Activated CD8-positive, alpha-beta memory T cell treated with anti-CD3 and anti-CD28 coated beads, Interleukin-2, amount 10 ng/mL, durations not matched to agents 7 days and 5 days (primary cell): ENCODE results near the gene TANGO2. TPM values are rescaled to one million over a fixed set of nuclear protein-coding genes. Genes with fewer than 3 reads are reported as not detected.

Experiments
- ATAC-seq: fragments of 150-1000 bp; cut with Tn5 transposase; one replicate; pipeline ENCODE4 v1.10.0; 2021; ENCODE audit warnings: moderate library complexity
- CTCF ChIA-PET: fragments of 350-600 bp; sonication (Branson Sonifier 250); formaldehyde crosslinking; loops from one replicate; lab custom pipeline; 2021; ENCODE audit warnings: antibody characterized with exemption; lab: Charles Lee
- DNase-seq: peaks from one replicate; pipeline ENCODE4 v3.0.0-alpha.2; 2020
- H3K27ac Mint-ChIP-seq: one replicate; pipeline ENCODE4 v1.8.0; 2021; ENCODE audit warnings: mild to moderate bottlenecking, mixed read lengths
- H3K27me3 Mint-ChIP-seq: one replicate; pipeline ENCODE4 v1.8.0; 2021; ENCODE audit warnings: mixed read lengths
- H3K36me3 Mint-ChIP-seq: one replicate; pipeline ENCODE4 v1.8.0; 2021; ENCODE audit warnings: mild to moderate bottlenecking, mixed read lengths
- H3K4me1 Mint-ChIP-seq: one replicate; pipeline ENCODE4 v1.8.0; 2021; ENCODE audit warnings: mixed read lengths
- H3K4me3 Mint-ChIP-seq: one replicate; pipeline ENCODE4 v1.8.0; 2021; ENCODE audit warnings: mild to moderate bottlenecking, moderate library complexity, mixed read lengths
- H3K9me3 Mint-ChIP-seq: one replicate; pipeline ENCODE4 v1.8.0; 2022; ENCODE audit warnings: low read depth, mixed read lengths
- total RNA-seq, 2 experiments: library from RNA; stranded (reverse); gene quantifications; one replicate each; pipeline ENCODE4 v1.2.3, GENCODE V29; 2021

Gene TANGO2
- total RNA-seq, 2 experiments from 2014 or later, result 36.7 to 44.5 TPM

DNA sequence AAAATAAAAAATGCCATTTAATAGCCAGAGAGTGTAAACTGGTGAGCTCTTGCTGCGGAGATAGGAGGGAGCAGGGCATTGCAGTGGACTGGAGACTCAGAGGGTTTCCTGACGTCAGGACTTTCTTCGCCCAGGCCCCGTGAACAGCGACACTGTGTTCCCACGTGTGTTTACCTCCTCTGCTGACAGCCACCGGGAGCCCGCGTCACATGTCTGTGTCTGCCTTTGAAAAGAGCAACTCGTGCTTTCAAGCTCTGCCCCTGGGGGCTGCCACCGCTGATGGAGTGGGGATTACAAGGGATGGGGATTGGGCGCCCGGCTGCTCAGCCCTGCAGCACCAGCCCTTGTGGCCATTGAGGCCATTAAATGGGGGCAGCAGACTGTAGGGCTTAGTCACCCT, 3.3 kb downstream of the TANGO2 start:
- CTCF ChIA-PET, result interaction anchor here (1.6 kb wide), 1 partner anchor 11 kb away, joined by 5 read pairs; no protein-coding TSS in a partner anchor
- Mint-ChIP-seq H3K9me3 (no peaks in the 10 kb centered on the region), H3K27me3 (peaks cover under 1% of the 10 kb centered on the region), H3K4me3 (no peak overlapping the region), H3K4me1 (peaks cover 22% of the 10 kb centered on the region), H3K27ac (no peak overlapping the region), H3K36me3 (peaks cover 3% of the 10 kb centered on the region)
- DNase-seq (no peak), ATAC-seq (no peak)

DNA sequence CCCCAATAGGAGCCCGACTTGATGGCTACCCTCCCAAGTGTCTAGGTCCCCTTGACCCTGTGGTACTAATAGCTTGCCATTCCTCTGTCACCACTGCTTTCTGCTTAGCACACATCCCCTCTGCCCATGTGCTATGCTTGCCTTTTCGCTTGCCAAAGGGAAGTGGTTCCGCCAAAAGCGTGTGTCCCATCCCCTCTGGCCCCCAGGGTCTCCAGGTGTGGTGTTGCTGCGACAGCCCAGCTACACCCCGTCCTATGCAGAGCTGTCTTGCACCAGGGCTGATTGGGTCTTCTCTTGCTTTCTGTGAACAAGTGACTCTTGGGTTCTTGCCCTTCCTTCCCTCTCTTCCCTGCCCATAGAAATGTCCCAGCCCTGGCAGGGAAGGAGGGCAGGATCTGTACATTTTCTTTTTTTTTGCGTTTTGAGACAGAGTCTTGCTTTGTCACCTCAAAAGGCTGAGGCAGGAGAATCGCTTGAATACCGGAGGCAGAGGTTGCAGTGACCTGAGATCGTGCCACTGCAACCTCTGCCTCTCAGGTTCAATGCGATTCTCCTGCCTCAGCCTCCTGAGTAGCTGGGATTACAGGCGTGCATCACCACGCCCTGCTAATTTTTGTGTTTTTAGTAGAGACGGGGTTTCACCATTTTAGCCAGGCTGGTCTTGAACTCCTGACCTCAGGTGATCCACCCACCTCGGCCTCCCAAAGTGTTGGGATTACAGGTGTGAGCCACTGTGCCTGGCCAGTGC, 3.9 kb downstream of the TANGO2 start:
- Mint-ChIP-seq H3K27me3 (no peaks in the 10 kb centered on the region), H3K4me3 (no peak overlapping the region), H3K36me3 (peaks cover 3% of the 10 kb centered on the region), H3K27ac (no peak overlapping the region), H3K9me3 (no peaks in the 10 kb centered on the region), H3K4me1 (peaks cover 22% of the 10 kb centered on the region)
- DNase-seq (no peak), ATAC-seq (no peak)
- CTCF ChIA-PET, result interaction anchor here (1.6 kb wide), 1 partner anchor 11 kb away, joined by 5 read pairs; no protein-coding TSS in a partner anchor

DNA sequence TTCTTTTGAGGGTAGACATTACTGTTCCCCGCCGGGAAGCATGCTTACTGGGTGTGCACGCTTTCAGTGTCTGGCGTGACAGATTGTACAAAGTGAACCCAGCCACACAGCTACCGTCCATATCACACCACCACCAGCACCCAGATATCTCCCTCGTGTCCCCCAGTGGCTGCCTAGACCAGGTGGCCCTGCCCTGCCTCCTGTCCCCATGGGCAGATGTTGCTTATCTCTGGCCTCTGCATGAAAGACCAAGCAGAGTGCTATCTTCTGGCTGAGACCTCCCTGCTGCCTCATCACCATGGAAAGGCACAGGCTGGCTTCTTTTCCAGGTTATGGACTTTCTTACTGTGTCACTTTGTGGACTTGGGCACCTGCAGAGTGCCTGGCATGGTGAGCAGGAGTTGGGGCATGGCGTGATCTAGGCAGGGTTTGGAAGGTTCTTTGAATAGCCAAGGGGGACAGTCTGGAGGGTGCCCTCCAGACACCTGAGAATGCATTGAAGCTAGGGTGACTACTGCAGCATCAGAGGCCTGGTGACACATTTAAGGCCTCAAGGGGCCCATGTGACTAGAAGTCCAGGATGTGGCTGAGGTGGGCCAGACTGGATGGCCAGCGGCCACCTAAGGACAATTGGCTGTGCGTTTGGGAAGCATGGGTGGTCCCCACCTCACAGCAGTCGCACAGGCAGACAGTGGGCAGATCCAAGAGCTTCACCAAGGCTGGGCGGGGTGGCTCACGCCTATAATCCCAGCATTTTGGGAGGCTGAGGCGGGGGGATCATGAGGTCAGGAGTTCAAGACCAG, 4.7 kb downstream of the TANGO2 start:
- Mint-ChIP-seq H3K9me3 (no peaks in the 10 kb centered on the region), H3K27ac (no peak overlapping the region), H3K4me3 (no peak overlapping the region), H3K27me3 (no peaks in the 10 kb centered on the region), H3K4me1 (peaks cover 15% of the 10 kb centered on the region), H3K36me3 (peaks cover 3% of the 10 kb centered on the region)
- CTCF ChIA-PET, result interaction anchor here (0.6 to 0.9 kb wide), 2 partner anchors 12 to 70 kb away, joined by 3 read pairs; no protein-coding TSS in a partner anchor
- DNase-seq, result no peak
- no peak for ATAC-seq

DNA sequence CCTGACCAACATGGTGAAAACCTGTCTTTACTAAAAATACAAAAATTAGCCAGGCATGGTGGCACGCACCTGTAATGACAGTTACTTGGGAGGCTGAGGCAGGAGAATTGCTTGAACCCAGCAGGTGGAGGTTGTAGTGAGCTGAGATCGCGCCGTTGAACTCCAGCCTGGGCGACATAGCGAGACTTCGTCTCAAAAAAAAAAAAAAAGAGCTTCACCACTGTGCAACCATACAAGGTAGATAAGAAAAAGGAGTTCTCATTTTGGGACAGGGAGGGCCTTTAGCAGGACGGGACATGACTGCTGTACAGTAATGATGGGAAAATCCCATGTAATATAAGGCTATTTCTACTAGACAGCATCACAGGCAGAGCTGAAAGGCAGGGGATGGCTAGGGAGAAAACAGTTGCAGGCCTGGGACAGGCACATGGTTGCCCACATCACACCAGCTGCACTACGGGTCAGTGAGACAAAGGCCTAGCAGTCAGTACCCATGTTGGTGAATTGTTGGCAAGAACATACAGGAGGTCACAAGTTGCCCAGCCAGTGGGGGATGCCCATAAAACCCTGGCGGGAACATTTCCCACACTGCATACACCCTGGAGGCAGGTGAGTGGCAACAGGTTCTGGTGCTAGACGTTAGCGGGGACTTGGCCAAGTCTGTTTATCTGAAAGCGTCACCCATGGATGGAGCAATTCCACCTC, 5.4 kb downstream of the TANGO2 start:
- DNase-seq, result no peak
- no peak overlapping the region for H3K4me3 Mint-ChIP-seq
- no peak for ATAC-seq
- peaks cover 19% of the 10 kb centered on the region for H3K4me1 Mint-ChIP-seq
- peaks cover 3% of the 10 kb centered on the region for H3K36me3 Mint-ChIP-seq
- CTCF ChIA-PET, result interaction anchor here (0.6 to 0.9 kb wide), 3 partner anchors 13 to 73 kb away, joined by 3 read pairs; no protein-coding TSS in a partner anchor
- H3K9me3 Mint-ChIP-seq, result no peaks in the 10 kb centered on the region
- no peak overlapping the region for H3K27ac Mint-ChIP-seq
- no peaks in the 10 kb centered on the region for H3K27me3 Mint-ChIP-seq

DNA sequence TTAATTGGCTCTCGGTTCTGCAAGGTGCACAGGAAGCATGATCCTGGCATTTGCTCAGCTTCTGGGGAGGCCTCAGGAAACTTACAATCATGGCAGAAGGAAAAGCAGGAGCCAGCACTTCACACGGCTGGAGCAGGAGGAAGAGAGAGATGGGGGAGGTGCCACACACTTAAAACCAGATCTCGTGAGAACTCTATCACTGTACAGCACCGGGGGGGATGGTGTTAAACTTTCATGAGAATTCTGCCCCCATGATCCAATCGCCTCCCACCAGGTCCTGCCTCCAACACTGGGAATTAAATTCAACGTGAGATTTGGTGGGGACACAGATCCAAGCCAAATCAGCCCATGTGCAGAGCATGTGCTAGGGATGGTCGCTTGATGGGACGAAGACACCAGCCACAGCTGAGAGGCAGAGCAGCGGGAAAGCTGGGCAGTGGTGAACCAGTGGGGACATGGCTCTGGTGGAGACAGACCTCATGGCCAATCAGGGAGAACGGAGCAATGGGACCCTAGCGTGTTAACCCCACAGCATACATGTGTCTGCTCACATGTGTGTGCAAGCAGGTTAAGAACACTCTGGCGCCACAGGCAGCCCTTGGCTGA, 6.2 kb downstream of the TANGO2 start:
- CTCF ChIA-PET, result interaction anchor here (0.7 to 0.9 kb wide), 2 partner anchors 14 to 73 kb away, joined by 3 read pairs; no protein-coding TSS in a partner anchor
- DNase-seq, result no peak
- no peak overlapping the region for H3K27ac Mint-ChIP-seq
- H3K9me3 Mint-ChIP-seq, result no peaks in the 10 kb centered on the region
- peaks cover 21% of the 10 kb centered on the region for H3K4me1 Mint-ChIP-seq
- no peak for ATAC-seq
- H3K4me3 Mint-ChIP-seq, result no peak overlapping the region
- no peaks in the 10 kb centered on the region for H3K27me3 Mint-ChIP-seq
- H3K36me3 Mint-ChIP-seq, result peaks cover 3% of the 10 kb centered on the region

DNA sequence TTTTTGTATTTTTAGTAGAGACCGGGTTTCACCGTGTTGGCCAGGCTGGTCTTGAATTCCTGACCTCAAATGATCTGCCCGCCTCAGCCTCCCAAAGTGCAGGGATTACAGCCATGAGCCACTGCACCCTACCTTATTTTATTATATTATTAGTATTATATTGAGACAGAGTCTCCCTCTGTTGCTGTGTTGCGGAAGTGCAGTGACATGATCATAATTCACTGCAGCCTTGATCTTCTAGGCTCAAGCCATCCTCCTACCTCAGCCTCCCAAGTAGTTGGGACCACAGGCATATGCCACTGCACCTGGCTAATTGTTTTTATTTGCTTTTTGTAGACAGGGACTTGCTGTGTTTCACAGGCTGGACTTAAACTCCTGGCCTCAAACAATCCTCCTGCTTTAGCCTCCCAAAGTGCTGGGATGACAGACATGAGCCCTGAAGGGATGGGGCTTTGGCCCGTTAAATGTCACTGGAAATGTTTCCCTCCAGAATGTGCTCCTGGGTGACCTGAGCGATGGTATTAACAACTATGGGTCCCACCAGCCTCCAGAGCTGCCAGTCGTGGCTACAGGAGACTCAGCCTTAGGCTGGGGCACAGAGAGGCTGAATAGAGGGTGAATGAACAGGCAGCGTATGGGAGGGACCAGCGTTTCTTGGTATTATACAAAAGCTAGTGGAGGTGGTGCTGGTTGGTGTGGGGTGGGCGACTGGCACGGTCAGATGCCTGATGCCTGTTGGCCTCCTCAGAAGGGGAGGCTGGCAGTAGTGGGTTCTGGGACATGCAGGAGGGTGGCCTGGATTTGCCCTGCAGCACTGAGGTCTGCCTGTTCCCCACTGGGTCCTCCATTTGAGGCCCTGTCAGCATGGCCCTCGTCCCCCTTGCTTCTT, 7.3 kb downstream of the TANGO2 start:
- CTCF ChIA-PET, result no interaction called here
- Mint-ChIP-seq H3K27me3 (no peaks in the 10 kb centered on the region), H3K4me3 (no peak overlapping the region), H3K4me1 (peaks cover 21% of the 10 kb centered on the region), H3K36me3 (peaks cover 2% of the 10 kb centered on the region), H3K27ac (no peak overlapping the region), H3K9me3 (no peaks in the 10 kb centered on the region)
- no peak for ATAC-seq
- no peak for DNase-seq

DNA sequence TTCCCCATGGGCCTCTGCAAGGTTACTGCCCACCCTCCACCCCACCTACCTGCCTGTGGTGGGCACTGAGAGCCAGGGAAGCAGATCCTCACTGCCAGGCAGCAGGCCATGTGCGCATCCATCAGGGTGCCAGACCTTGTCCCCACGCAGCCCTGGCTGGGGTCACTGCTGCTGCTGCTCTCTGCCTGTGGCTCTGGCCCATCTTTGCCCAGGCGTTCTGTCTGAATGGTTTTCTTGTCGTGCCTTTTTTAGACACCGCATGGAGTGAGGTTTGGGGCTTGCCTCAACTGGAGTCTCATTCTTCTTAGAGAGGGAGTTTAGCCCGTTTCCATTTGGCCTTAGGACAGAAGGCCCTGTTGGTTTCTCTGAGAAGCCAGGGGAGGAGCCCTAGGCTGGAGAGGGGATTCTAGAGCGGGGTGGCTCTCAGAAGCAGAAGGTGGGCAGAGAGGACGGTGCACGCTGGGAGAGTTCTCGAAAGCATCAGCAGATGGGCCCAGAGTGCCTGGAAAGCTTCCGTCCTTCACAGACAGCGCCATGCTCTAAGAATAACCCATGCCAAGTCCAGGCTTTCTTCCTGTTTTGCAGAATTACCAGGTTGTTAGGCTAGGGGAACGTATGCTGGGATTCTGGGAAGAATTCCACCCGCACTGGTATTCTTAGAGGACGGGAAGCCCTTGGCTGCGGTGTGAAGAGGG, 8.1 kb downstream of the TANGO2 start:
- peaks cover 19% of the 10 kb centered on the region for H3K4me1 Mint-ChIP-seq
- no peaks in the 10 kb centered on the region for H3K9me3 Mint-ChIP-seq
- no peak for ATAC-seq
- CTCF ChIA-PET, result no interaction called here
- no peak for DNase-seq
- H3K36me3 Mint-ChIP-seq, result no peaks in the 10 kb centered on the region
- H3K27me3 Mint-ChIP-seq, result no peaks in the 10 kb centered on the region
- no peak overlapping the region for H3K27ac Mint-ChIP-seq
- H3K4me3 Mint-ChIP-seq, result no peak overlapping the region

DNA sequence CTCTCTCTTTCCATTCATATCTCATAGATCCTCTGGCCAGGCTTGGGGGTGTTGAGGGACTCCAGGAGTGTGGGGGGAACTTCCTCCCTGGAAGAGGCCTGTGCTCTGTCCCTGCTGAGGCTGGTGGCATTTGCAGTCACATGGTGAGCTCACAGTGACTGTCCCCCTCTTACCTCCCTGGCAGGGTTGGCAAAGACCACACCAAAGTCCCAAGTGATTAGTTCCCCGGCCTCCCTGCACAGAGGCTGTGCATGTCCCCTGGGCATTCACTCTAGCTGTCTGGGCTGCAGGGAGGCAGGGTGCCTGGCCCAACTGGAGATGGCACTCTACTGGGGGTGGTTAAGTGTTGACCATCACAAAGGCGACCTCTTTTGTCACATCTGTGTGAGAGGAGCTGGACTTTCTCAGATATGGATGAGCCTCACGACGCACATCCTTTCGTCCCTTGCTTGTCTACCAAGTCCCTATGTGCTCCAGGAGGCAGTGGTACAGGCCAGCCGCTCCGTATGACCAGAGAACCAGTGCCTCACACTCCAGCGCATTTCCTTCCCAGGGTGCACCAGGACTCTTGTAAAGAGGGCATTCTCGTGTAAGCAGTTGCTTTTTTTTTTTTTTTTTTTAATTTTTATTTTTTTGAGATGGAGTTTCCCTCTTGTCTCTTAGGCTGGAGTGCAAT, 8.8 kb downstream of the TANGO2 start:
- Mint-ChIP-seq H3K27ac (no peak overlapping the region), H3K4me1 (peaks cover 22% of the 10 kb centered on the region), H3K4me3 (no peak overlapping the region), H3K9me3 (no peaks in the 10 kb centered on the region), H3K27me3 (no peaks in the 10 kb centered on the region), H3K36me3 (peaks cover 2% of the 10 kb centered on the region)
- CTCF ChIA-PET, result no interaction called here
- DNase-seq (no peak), ATAC-seq (no peak)

DNA sequence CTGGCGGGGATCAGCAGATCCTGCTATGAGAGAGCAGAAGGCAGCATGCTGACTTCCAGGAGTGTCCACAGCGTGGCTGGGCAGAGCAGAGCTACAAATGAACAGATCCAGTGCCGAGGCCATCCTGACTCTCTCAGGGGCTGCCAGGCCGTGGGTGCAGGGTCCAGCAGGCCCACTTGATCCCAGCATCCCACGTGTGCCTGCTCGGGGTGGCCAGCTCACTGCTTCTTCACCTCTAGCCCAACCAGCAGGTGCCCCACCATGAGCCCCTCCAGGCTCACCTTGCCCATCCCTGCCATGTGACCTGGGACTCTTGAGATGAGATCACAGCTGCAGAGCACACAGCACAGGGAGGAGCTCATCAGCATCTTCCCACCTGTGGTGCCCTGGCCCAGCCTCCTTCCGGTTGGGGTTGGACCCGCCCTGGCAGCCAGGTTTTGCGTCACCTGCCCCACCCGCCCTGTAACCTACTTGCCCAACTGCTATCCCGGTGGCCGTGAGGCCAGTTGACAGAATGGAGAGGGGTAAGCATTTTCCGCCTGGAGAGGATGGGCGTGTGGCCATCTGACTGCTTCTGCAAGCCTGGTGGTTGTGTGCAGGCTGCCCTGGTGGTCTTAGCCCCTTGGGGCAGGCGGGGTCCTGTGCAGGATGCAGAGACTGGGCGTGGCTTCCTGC, 11.0 kb downstream of the TANGO2 start:
- H3K4me1 Mint-ChIP-seq, result peaks cover 32% of the 10 kb centered on the region

DNA sequence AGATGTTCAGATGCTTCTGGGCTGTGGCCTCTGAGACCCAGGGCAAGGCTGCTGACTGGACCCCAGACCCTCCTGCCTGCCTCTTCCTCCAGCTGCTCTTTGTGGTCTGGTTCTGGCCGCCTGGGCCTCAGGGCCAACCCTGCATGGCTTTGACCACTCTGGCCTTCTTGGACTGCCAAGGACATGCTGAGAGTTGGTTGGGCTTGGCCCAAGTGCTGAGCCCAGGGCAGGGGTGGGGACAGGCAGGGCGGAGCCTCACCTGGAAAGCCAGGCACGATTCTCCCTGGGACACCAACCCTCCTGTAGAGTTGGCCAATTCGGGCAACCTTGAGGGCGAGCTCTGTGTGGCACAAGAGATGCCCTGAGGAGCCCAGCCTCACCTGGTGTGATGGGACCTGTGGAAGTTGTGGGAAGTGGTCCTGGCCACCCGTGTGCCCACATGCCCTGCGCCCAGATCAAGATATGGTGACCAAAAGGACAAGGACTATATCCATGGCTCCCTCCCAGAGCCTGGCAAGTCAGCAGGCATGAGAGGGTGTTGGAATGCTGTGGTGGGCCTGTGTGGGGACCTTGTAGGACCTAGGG, 11.6 kb downstream of the TANGO2 start:
- Mint-ChIP-seq H3K9me3 (no peaks in the 10 kb centered on the region), H3K4me3 (no peak overlapping the region), H3K36me3 (peaks cover 7% of the 10 kb centered on the region), H3K27me3 (no peaks in the 10 kb centered on the region), H3K27ac (peak overlapping the region; percentile 64), H3K4me1 (peaks cover 39% of the 10 kb centered on the region)
- DNase-seq (no peak), ATAC-seq (no peak)
- CTCF ChIA-PET, result interaction anchor here (0.6 kb wide), 1 partner anchor 79 kb away, joined by 4 read pairs; no protein-coding TSS in a partner anchor

More for the DNA sequence above, 11.0 kb downstream of the TANGO2 start:
- CTCF ChIA-PET, result interaction anchor here (1.0 kb wide), 1 partner anchor 125 kb away, joined by 3 read pairs; no protein-coding TSS in a partner anchor
- ATAC-seq (peak; percentile 90), DNase-seq (peak; percentile 78)
- Mint-ChIP-seq H3K9me3 (no peaks in the 10 kb centered on the region), H3K27ac (peak overlapping the region; percentile 64), H3K4me3 (no peak overlapping the region), H3K36me3 (peaks cover 4% of the 10 kb centered on the region), H3K27me3 (no peaks in the 10 kb centered on the region)
